Measurements from ENCODE around the gene DIABLO.

DIABLO gene

DNA sequence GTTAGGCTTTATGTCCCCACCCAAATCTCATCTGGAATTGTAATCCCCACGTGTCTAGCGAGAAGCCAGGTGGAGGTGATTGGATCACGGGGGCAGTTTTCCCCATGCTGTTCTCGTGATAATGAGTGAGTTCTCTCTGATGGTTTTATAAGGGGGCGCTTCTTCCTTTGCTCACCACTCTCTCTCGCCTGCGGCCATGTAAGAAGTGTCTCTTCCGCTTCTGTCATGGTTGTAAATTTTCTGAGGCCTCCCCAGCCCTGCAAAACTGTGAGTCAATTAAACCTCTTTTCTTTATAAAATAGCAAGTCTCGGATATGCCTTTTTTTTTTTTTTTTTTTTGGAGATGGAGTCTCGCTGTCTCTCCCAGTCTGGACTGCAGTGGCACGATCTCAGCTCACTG lies 65.1 kb downstream of the DIABLO start:
- DNase-seq = no peak
- no peaks in the 10 kb centered on the region for H3K27me3 ChIP-seq
- no peak overlapping the region for H3K4me3 ChIP-seq (ENCODE audit: low read depth, low read length)
- no peaks in the 10 kb centered on the region for H3K36me3 ChIP-seq
- no peaks in the 10 kb centered on the region for H3K9me3 ChIP-seq
- TF ChIP-seq, protein P1, sequence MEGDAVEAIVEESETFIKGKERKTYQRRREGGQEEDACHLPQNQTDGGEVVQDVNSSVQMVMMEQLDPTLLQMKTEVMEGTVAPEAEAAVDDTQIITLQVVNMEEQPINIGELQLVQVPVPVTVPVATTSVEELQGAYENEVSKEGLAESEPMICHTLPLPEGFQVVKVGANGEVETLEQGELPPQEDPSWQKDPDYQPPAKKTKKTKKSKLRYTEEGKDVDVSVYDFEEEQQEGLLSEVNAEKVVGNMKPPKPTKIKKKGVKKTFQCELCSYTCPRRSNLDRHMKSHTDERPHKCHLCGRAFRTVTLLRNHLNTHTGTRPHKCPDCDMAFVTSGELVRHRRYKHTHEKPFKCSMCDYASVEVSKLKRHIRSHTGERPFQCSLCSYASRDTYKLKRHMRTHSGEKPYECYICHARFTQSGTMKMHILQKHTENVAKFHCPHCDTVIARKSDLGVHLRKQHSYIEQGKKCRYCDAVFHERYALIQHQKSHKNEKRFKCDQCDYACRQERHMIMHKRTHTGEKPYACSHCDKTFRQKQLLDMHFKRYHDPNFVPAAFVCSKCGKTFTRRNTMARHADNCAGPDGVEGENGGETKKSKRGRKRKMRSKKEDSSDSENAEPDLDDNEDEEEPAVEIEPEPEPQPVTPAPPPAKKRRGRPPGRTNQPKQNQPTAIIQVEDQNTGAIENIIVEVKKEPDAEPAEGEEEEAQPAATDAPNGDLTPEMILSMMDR (IDR thresholded peaks at IDR 0.05; ENCODE audit: low read depth, low read length) = no peak
- no peaks in the 10 kb centered on the region for H3K4me1 ChIP-seq

DNA sequence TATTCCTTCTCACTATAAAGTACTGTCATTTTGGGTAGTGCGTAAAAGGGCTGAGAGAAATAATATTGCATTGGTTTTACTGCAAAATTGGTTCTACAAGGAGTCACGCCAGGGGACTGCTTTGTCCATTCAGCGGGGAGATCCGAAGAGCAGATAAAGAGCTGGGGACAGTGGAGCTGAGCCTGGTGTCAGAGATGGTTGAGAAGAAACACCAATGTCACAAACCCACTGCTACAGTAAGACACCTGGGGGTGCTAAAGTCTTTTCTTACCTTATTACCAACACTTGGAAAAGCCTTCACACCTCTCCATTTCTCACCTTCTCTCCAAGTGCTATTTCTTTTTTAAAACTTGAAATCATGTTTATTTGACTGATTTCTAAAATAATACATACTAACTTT lies 66.0 kb downstream of the DIABLO start:
- Histone ChIP-seq H3K4me1 (no peaks in the 10 kb centered on the region), H3K4me3 (ENCODE audit: low read depth, low read length) (no peak overlapping the region), H3K27me3 (no peaks in the 10 kb centered on the region), H3K36me3 (no peaks in the 10 kb centered on the region), H3K9me3 (no peaks in the 10 kb centered on the region)
- TF ChIP-seq, protein P1 (IDR thresholded peaks at IDR 0.05; ENCODE audit: low read depth, low read length) = no peak
- no peak for DNase-seq

DNA sequence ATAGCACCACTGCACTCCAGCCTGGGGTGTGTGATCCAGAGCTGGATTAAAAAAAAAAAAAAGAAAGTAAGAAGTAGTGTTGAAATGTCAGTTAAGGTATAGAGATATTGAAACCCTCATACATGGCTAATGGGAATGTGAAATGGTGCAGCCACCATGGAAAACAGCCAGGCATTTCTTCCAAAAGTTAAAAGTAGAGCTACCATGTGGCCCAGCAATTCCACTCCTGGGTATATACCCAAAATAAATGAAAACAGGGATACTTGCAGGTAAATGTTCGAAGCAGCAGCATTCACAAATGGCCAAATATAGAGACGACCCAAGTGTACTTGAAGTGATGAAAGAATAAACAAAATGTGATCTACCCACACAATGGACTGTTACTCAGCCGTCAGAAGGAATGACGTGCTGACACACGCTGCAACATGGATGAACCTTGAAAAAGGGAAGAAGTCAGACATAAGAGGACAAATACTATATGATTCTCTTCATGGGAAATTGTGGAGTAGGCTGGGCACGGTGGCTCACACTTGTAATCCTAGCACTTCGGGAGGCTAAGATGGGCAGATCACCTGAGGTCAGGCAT lies 67.1 kb downstream of the DIABLO start:
- Histone ChIP-seq H3K4me1 (no peaks in the 10 kb centered on the region), H3K4me3 (ENCODE audit: low read depth, low read length) (no peak overlapping the region), H3K27me3 (no peaks in the 10 kb centered on the region), H3K9me3 (no peaks in the 10 kb centered on the region), H3K36me3 (no peaks in the 10 kb centered on the region)
- no peak for DNase-seq
- TF ChIP-seq, protein P1 (IDR thresholded peaks at IDR 0.05; ENCODE audit: low read depth, low read length) = no peak

Data from BE2C (cell line).